ENCODE data around the gene ZNHIT3.

Gene ZNHIT3

DNA sequence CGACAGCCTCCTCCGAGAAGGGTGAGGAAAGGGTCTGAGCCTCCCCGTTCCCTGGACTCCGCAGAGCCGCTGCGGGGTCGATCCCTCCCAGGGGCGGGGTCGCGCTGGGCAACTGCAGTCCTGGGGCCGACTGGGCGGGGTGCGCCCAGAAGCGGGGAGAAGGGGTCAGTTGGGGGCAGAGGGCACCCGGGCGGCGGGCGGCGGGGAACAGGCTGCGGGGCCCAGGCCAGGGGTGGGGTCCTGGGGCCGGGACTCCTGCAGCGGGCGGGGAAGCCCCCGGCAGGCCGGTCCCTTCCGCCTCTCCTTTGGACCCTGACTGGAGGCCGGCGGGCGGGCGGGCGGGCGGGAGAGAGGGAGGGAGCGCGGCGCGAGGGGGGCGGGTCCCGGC is 58.6 kb downstream of the ZNHIT3 start:
- peak in 1 of 2 donors; percentile 55 for DNase-seq (ENCODE audit: extremely low read depth in 1 of 2, low read depth in 1 of 2)
